ENCODE data around the gene ATRAID.

Gene ATRAID

DNA sequence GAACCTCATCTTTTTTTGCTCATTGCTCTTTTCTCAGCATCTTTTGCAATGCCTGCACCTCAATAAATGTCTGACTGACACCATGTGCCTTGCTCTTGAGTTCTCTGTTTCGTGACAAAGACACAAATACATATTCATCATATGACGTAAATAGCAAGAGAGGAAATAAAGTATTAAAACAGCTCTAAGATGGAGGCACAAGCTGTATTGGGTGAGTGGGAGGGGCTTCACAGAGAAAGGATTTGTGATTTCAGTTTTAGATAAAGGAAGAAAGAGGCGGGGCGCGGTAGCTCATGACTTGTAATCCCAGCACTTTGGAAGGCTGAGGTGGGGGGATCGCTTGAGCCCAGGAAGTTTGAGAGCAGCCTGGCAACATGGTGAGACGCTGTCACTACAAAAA, 8.2 kb downstream of the ATRAID start:
- no peak for DNase-seq

DNA sequence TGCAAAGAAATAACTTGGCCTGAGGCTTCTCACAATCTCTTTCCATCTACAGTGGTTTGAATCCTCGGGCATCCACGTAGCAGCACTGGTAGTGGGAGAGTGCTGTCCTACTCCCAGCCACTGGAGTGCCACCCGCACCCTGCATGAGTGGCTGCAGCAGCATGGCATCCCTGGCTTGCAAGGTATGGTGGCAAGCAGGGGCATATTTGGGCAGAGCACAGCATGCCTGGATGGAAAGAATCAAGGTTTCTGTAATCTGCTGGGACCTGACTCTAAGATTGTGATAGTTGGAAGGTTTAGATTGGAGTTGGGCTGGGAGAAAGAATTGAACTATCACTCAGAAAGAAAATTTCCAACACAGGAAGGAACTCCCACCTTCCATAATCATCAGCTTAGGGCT, 9.3 kb downstream of the ATRAID start:
- no peak for DNase-seq

DNA sequence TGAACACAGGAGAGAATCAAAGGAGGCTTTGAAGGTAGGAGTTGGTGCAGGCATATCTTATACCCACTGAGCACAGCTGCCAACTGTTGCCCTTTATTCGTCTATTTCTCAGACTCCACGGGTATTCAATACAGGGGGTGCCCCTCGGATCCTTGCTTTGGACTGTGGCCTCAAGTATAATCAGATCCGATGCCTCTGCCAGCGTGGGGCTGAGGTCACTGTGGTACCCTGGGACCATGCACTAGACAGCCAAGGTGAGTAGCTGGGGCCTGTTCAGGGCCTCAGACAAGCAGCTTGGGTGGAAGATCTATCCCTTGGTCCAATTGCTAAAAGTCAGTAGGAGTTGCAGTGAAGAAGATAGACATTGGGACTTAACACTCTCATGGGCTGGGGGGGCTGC, 10.6 kb downstream of the ATRAID start:
- no peak for DNase-seq

DNA sequence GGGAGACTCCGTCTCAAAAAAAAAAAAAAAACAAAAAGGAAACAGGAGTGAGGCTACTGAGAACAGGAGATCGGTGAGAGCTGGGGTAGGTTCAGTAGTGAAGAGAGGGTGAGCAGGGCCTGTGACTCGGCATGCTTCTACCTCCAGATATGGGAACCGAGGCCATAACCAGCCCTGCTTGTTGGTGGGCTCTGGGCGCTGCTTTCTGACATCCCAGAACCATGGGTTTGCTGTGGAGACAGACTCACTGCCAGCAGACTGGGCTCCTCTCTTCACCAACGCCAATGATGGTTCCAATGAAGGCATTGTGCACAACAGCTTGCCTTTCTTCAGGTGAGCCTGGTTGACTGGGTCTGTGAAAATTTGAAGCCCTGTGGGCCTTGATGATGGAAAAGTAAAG, 11.6 kb downstream of the ATRAID start:
- DNase-seq, result no peak

DNA sequence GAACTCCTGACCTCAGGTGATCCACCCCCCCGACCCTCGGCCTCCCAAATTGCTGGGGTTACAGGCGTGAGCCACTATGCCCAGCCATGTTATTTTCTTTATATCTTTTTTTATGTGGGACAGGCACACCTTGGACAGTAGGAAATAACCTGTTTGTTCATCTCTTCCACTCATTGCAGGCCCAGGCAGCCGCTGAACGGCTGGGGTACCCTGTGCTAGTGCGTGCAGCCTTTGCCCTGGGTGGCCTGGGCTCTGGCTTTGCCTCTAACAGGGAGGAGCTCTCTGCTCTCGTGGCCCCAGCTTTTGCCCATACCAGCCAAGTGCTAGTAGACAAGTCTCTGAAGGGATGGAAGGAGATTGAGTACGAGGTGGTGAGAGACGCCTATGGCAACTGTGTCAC, 13.7 kb downstream of the ATRAID start:
- no peak for DNase-seq

DNA sequence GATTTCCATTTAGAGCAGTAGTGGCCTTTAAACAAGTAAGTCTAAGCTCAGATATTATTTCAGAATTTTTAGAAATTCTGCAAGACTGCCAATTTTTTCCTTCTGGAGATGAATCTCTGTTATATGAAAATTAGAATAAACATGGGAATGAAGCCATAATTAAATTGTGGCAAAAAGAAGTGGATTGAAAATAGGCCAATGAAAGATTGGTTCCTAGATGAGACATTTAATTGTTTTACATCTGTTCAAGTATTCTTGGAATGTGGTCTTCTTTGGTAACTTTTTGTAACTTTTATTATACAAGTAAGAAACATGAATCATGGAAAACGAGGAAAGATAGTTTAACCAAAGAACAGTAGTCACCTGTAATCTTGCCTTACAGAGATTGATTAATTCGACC, 15.7 kb downstream of the ATRAID start:
- DNase-seq, result no peak

DNA sequence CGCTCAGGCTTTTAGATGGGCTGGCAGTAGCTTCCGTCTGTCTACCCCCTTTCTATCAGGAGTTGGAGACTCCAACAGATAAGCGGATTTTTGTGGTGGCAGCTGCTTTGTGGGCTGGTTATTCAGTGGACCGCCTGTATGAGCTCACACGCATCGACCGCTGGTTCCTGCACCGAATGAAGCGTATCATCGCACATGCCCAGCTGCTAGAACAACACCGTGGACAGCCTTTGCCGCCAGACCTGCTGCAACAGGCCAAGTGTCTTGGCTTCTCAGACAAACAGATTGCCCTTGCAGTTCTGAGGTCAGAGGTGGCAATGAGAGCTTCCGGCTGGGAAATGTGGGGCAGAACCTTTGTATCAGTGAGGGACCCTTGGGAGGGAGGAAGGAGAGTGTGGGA, 20.1 kb downstream of the ATRAID start:
- DNase-seq, result no peak

DNA sequence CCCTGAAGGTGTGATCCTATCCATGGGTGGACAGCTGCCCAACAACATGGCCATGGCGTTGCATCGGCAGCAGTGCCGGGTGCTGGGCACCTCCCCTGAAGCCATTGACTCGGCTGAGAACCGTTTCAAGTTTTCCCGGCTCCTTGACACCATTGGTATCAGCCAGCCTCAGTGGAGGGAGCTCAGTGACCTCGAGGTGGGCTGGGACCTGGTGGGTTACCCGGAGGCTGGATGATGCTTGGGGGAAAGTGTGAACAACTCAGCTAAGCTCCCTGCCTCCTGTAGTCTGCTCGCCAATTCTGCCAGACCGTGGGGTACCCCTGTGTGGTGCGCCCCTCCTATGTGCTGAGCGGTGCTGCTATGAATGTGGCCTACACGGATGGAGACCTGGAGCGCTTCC, 21.5 kb downstream of the ATRAID start:
- DNase-seq, result no peak

DNA sequence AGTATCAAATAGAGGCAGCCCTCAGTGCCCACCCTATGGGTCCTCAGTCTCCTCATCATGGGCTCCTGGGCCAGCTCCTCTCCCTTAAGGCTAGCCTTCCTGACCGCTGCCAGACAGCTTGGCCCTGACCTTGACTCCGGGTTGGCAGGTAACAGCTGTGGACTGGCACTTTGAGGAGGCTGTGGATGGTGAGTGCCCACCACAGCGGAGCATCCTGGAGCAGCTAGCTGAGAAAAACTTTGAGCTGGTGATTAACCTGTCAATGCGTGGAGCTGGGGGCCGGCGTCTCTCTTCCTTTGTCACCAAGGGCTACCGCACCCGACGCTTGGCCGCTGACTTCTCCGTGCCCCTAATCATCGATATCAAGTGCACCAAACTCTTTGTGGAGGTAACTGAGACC, 24.3 kb downstream of the ATRAID start:
- no peak for DNase-seq

DNA sequence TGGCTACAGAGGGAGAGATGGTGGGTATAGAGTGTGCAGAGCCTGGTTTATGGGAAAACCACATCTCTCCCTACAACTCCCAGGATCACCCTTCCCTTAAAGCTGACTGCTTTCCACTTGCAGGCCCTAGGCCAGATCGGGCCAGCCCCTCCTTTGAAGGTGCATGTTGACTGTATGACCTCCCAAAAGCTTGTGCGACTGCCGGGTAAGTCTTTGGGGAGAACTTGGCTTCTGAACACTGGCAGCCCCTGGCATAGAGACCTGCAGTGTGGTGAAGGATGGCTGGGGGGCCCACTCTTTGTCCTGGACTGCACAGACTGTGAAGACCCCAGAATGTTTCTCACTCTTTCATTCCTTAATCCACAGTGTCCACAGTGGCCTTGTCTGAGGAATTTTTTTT, 24.8 kb downstream of the ATRAID start:
- DNase-seq, result no peak

DNA sequence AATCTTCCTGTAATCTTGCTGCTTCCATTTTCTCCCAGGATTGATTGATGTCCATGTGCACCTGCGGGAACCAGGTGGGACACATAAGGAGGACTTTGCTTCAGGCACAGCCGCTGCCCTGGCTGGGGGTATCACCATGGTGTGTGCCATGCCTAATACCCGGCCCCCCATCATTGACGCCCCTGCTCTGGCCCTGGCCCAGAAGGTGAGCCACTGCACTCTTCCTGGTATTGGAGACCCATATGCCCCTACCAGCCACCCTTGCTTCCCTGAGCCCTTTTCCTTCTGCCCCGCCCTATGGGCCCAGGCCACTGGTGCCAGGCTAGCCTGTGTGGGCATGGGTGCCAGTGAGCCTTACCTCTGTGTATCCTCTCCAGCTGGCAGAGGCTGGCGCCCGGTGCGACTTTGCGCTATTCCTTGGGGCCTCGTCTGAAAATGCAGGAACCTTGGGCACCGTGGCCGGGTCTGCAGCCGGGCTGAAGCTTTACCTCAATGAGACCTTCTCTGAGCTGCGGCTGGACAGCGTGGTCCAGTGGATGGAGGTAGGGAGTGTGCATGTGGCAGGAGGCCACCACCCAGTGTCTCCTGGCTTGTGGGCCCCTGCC, 25.6 kb downstream of the ATRAID start:
- DNase-seq, result no peak

DNA sequence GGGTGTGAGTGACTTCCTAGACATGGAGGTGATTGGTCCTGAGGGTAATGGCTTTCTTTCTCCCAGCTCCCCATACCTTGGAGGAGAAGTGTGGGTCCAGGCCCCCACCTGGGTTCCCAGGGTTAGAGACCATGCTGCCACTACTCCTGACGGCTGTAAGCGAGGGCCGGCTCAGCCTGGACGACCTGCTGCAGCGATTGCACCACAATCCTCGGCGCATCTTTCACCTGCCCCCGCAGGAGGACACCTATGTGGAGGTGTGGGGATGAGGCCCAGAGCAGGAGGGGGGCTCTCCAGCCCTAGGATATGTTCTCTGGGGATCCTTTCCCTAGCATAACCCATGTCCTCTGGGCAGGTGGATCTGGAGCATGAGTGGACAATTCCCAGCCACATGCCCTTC, 27.1 kb downstream of the ATRAID start:
- DNase-seq, result no peak

DNA sequence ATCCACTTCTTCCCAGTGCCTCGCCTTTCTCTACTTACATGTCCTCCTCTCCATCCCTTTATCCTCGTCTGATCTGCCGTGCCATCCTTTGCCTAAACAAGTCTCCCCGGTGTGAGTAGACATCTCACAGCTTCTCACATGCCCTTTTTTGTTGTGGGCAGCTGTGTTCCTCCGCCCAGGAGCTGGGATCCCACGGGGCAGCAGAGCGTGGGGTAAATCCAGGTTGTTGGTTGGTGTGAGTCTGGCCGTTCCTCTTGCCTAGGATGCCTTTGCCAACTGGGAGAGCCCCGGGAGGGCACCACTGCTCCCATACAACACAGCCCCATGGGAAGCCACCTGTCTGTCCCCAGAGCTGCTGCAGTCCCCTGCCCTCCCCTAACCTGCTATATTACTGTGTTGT, 28.6 kb downstream of the ATRAID start:
- no peak for DNase-seq

DNA sequence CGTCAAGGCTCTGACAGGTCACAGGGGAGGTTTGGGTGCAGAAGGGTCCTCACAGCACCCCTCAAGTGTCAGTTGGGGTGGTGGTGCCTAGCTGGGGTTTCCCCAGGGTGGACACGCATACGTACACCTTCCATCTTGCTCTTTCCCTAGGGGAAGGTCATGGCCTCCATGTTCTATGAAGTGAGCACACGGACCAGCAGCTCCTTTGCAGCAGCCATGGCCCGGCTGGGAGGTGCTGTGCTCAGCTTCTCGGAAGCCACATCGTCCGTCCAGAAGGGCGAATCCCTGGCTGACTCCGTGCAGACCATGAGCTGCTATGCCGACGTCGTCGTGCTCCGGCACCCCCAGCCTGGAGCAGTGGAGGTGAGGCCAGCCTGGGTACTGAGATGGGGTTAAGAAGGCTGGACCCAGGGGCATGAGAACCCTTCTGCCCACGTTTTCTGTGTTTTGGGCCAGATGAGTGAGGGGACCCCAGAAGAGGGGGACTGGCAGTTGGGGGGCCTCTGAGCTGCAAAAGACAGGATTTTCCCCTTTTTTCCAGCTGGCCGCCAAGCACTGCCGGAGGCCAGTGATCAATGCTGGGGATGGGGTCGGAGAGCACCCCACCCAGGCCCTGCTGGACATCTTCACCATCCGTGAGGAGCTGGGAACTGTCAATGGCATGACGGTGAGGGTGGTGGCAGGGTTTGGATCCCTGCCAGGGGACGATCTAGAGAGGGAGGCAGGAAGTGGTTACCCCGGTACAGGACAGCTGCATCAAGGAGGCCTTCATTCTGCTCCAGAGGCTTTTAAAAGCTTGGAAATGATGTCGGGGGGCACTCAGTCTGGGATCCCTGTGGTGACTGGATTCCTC, 30.1 kb downstream of the ATRAID start:
- DNase-seq, result no peak

DNA sequence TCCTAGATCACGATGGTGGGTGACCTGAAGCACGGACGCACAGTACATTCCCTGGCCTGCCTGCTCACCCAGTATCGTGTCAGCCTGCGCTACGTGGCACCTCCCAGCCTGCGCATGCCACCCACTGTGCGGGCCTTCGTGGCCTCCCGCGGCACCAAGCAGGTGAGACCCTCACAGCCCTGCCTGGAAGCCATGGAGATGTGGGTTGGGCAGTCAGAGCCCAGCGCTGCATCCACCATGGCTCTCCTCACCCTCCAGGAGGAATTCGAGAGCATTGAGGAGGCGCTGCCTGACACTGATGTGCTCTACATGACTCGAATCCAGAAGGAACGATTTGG, 30.7 kb downstream of the ATRAID start:
- DNase-seq, result no peak

DNA sequence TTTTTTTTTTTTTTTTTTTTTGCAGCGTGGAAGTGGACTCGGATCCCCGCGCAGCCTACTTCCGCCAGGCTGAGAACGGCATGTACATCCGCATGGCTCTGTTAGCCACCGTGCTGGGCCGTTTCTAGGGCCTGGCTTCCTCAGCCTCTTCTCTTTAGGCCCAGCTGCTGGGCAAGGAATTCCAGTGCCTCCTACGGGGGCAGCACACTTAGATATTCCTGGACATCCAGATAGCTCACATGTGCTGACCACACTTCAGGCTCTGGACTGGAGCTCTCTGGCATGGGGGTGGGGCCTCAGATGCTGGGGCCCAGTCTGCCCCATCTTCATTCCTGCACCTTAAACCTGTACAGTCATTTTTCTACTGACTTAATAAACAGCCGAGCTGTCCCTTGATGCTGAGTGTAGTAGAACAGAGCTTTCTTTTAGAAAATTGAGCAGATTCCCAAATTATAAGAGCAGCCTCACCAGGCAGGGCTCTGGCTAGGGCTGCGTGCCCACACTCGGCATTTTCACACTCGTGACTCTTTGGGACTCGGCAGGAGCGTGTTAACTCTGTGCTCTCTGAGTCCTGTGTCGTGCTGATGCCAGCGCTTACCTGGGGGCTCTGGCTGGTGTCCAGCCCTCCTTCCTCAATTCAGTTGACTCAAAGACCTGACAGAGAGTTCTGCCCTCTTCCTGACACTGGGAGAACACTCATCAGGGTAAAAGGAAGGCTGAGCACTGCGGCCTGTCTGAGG, 31.7 kb downstream of the ATRAID start:
- DNase-seq, result no peak

DNA sequence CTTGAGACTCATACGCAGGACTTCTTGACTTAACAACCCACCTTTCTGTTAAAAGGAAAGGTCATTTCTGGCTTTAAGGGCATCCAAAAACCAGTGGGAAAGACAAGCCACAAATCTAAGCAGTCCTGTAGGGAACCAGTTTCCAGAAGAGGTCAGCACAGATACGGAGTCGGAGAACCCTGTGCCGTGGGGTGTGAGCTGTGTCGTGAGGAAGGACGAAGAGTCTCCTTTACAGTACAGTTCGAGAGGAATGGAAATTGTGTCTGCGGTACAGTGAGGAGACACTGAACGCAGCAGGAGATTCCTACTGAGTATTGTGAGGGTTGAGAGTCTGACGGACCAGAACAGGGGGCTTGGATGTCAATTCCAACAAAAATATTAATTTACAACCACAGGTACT, 33.3 kb downstream of the ATRAID start:
- DNase-seq, result no peak

DNA sequence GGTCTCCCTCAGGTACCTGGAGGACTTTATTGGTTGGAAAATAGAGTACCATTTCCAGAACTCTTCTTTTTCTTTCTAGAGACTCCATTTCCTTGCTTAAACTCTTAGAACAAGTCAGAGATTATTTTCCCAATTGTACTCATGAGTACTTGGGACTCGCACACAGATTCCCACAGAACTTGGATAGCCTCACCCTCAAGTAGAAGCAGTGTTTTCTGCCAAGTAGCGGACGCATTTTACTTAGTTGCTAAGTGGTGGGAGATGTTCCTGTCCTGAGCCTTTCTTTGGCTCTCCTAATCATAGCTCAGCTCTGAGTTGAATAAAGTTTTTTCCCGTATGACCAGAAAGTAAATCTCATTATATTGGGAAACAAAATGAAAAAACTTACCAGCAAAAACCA, 33.8 kb downstream of the ATRAID start:
- no peak for DNase-seq

DNA sequence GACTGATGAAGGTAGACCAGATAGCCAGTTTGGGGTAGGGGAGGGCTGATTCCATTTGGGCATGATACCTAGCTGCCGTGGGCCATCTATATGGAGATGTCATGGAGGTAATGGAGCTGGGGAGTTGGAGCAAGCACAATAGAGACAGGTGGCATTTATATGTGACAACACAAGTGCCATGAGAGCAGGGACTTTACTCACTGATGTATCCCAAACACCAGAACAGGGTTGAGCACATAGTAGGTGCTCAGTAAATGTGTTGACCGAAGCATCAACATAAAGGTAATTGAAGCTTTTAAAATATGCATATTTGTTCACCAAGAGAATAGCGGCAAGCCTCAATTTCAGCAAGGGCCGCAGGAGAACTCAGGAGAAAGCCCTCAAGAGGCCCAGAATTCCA, 36.1 kb downstream of the ATRAID start:
- DNase-seq, result no peak

DNA sequence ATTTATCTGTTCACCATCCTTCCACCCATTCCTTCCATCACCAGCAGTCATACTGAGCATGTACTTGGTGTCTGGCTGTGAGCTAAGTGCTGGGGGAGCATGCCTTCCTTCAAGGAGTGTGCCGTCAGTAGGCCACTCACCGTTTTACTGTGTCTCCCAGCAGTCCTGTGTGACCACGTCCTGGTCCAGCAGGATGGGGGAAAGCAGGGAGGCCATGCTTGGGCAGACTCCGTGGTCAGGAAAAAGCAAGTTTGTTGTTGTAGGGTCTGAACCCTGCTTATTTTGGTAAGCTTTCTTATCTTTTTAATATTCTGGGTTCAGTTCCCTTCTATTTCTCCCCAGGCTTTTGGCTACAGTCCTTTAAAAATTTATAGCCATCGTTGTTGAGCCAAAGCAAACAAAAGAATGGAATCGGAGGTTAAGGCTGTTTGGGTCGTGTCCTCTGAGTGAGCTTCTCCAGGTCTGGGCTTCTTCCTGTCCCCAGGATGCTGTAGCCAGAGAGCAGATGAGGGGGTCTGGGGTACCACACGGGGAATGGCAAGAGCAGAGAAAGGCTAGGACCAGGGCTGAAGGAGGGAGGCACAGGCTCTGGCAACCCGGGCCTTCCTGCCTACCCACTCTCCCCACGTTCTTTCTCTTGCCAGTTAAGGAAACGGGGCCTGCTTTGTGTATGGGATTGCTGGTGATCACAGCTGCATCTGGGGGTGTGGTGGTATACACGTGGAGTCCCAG, 37.5 kb downstream of the ATRAID start:
- no peak for DNase-seq

DNA sequence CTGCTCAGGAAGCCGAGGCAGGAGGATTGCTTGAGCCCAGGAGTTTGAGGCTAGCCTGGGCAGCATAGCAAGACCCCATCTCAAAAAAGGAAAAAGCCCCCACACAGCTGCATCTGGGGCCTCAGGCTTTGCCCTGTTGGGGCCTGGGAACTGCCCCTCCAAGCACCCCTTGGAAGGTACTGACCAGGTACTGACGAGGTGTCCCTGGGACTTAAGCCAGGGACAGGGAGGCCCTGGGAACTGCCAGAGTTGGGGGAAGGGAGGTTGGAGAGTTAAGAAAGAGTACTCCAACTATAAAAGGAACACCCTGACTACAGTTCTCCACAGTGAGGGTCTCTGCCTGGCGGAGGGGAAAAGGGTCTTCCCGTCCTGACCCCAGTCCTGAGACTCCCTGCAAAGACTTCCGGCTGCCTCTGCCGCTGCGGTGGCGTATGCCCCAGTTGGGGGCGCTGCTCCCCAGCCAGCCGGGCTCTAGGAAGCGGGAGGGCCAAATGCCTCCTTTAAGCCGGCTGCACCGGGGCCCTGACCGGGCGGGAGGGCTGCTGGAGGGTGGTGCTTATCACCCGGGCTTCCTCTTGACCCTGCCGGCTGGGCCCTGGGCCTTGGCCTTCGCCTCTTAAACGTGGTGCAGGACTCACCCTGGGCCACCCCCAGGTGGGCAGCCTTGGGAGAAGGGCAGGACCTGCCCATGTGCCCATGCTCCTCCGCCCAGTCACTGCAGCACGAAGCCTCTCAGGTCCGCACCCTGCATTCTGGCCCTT, 38.2 kb downstream of the ATRAID start:
- peak; percentile 54 for DNase-seq

DNA sequence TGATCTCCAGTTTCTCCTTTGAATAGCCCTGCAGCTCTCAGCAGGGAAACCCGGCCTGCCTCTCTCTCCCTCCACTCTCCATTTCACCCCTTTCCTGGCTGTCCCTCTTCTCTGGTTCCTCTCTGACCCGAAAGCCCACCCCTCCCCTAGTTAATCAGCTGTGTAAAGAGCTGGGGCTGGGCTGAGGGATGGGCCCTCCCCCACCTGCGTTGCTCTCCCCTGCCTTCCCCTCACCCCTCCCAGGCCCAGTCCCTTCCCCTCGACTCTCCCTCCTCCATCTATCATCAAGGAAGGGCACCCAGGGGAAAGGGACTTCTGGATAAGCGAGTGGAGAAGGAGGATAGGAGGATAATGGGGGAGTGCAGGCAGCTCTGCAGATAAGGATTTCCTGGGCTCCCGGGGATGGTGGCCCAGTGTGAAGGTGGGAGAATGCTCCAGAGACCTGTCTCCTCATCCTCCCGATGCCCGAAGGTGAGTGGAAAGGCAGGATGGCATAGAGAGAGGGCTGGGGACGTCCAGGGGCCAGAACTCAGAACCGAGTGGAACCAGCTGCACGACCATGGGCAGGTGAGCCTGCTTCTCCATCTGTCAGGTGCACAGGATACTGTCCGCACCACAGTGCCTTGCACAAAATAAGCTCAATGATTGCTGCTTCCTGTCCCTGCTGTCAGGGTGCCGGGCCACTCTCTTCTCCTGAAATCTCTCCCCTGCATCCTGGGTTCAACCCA, 39.0 kb downstream of the ATRAID start:
- DNase-seq, result no peak

Measured in activated naive CD4-positive, alpha-beta T cell treated with anti-CD3 and anti-CD28 coated beads, Interleukin-2, amount 50 U/mL, for 16 hours (primary cell).